ENCODE measurements around the gene MAP3K4. TPM values are rescaled to one million over a fixed set of nuclear protein-coding genes. Genes with fewer than 3 reads are reported as not detected.

MAP3K4 gene
- total and polyA plus RNA-seq, 7 donors = 4.6 to 79.2 (median 22.7) TPM

- H3K27me3 ChIP-seq = no peaks in the 10 kb centered on the region
- WGBS, 2 donors = 81 to 89% methylated on average over 3 of the region's 3 CpGs
These were observed 76.2 kb downstream of the MAP3K4 start for GRCh38 chr6:161067749-161068148.

GRCh38 chr6:161068321-161068741 lies 76.8 kb downstream of the MAP3K4 start:
- no peak for TF ChIP-seq POLR2A (IDR thresholded peaks at IDR 0.05)
- no peak for TF ChIP-seq CTCF (IDR thresholded peaks at IDR 0.05)
- no peak for TF ChIP-seq EP300 (IDR thresholded peaks at IDR 0.05)
- TF ChIP-seq POLR2AphosphoS5 (IDR thresholded peaks at IDR 0.05) = no peak
- Histone ChIP-seq H3K27ac (no peak overlapping the region), H3K4me3 (no peak overlapping the region), H3K27me3 (no peaks in the 10 kb centered on the region), H3K36me3 (peaks cover 0 to 16% (median 0%) of the 10 kb centered on the region in 4 donors), H3K9me3 (no peaks in the 10 kb centered on the region), H3K4me1 (no peaks in the 10 kb centered on the region)
- DNase-seq = no peak
- intact Hi-C loops (cut with DNase I) = no loop called here
- WGBS, 2 donors = 87 to 89% methylated on average over 3 of the region's 3 CpGs

More at GRCh38 chr6:161067749-161068148, 76.2 kb downstream of the MAP3K4 start:
- peaks cover 0 to 14% (median 0%) of the 10 kb centered on the region in 4 donors for H3K36me3 ChIP-seq
- TF ChIP-seq POLR2AphosphoS5 (IDR thresholded peaks at IDR 0.05) (no peak), EP300 (IDR thresholded peaks at IDR 0.05) (no peak), CTCF (IDR thresholded peaks at IDR 0.05) (no peak), POLR2A (IDR thresholded peaks at IDR 0.05) (no peak)
- no peaks in the 10 kb centered on the region for H3K4me1 ChIP-seq
- no peaks in the 10 kb centered on the region for H3K9me3 ChIP-seq
- DNase-seq = no peak
- intact Hi-C loops (cut with DNase I) = no loop called here
- H3K4me3 ChIP-seq = no peak overlapping the region
- no peak overlapping the region for H3K27ac ChIP-seq

- intact Hi-C loops (cut with DNase I) = no loop called here
- peaks cover 0 to 65% (median 0%) of the 10 kb centered on the region in 4 donors for H3K36me3 ChIP-seq
- no peak overlapping the region for H3K27ac ChIP-seq
These were observed 82.4 kb downstream of the MAP3K4 start for GRCh38 chr6:161073930-161074329.

GRCh38 chr6:161074496-161075121 lies 83.0 kb downstream of the MAP3K4 start:
- intact Hi-C loops (cut with DNase I) = no loop called here
- Histone ChIP-seq H3K27ac (no peak overlapping the region), H3K4me1 (peaks cover 0 to 14% (median 6%) of the 10 kb centered on the region in 4 donors), H3K4me3 (no peak overlapping the region), H3K36me3 (peaks cover 0 to 71% (median under 1%) of the 10 kb centered on the region in 4 donors), H3K9me3 (no peaks in the 10 kb centered on the region), H3K27me3 (no peaks in the 10 kb centered on the region)
- TF ChIP-seq POLR2A (IDR thresholded peaks at IDR 0.05) (no peak), CTCF (IDR thresholded peaks at IDR 0.05) (no peak), POLR2AphosphoS5 (IDR thresholded peaks at IDR 0.05) (no peak), EP300 (IDR thresholded peaks at IDR 0.05) (no peak)
- 90 to 91% methylated on average over 5 of the region's 5 CpGs for WGBS, 2 donors
- DNase-seq = no peak

More at GRCh38 chr6:161073930-161074329, 82.4 kb downstream of the MAP3K4 start:
- Histone ChIP-seq H3K9me3 (no peaks in the 10 kb centered on the region), H3K4me3 (no peak overlapping the region), H3K27me3 (no peaks in the 10 kb centered on the region), H3K4me1 (peaks cover 0 to 14% (median 6%) of the 10 kb centered on the region in 4 donors)
- DNase-seq = no peak
- TF ChIP-seq POLR2A (IDR thresholded peaks at IDR 0.05) (no peak), POLR2AphosphoS5 (IDR thresholded peaks at IDR 0.05) (no peak), EP300 (IDR thresholded peaks at IDR 0.05) (no peak), CTCF (IDR thresholded peaks at IDR 0.05) (no peak)
- WGBS, 2 donors = 76 to 81% methylated on average over 5 of the region's 5 CpGs

All from sigmoid colon (tissue), 7 donors.